ENCODE results near the gene CDYL2.

CDYL2 gene

GRCh38 chr16:80716564-80717139 lies 87.7 kb downstream of the CDYL2 start:
- TF ChIP-seq MAX (IDR thresholded peaks at IDR 0.05; ENCODE audit: low read depth, low read length) (no peak), MYC (IDR thresholded peaks at IDR 0.05; ENCODE audit: low read depth, low read length) (no peak), CTCF (IDR thresholded peaks at IDR 0.05; ENCODE audit: low read depth, low read length) (no peak), POLR2A (IDR thresholded peaks at IDR 0.05; ENCODE audit: extremely low read depth, insufficient read length) (no peak)

GRCh38 chr16:80711406-80711805 lies 93.0 kb downstream of the CDYL2 start:
- no peak overlapping the region for H3K4me3 ChIP-seq (ENCODE audit: low read depth, low read length)
- TF ChIP-seq MAX (IDR thresholded peaks at IDR 0.05; ENCODE audit: low read depth, low read length) (no peak), MYC (IDR thresholded peaks at IDR 0.05; ENCODE audit: low read depth, low read length) (no peak), CTCF (IDR thresholded peaks at IDR 0.05; ENCODE audit: low read depth, low read length) (no peak), POLR2A (IDR thresholded peaks at IDR 0.05; ENCODE audit: extremely low read depth, insufficient read length) (no peak)
- DNase-seq (ENCODE audit: low read depth) = no peak

More at GRCh38 chr16:80716564-80717139, 87.7 kb downstream of the CDYL2 start:
- no peak overlapping the region for H3K4me3 ChIP-seq (ENCODE audit: low read depth, low read length)
- DNase-seq (ENCODE audit: low read depth) = no peak

- no peak for DNase-seq (ENCODE audit: low read depth)
Observed at GRCh38 chr16:80710918-80711317, 93.5 kb downstream of the CDYL2 start.

GRCh38 chr16:80708823-80709222 lies 95.6 kb downstream of the CDYL2 start:
- H3K4me3 ChIP-seq (ENCODE audit: low read depth, low read length) = no peak overlapping the region
- TF ChIP-seq POLR2A (IDR thresholded peaks at IDR 0.05; ENCODE audit: extremely low read depth, insufficient read length) = no peak
- TF ChIP-seq MAX (IDR thresholded peaks at IDR 0.05; ENCODE audit: low read depth, low read length) = no peak
- TF ChIP-seq CTCF (IDR thresholded peaks at IDR 0.05; ENCODE audit: low read depth, low read length) = no peak
- TF ChIP-seq MYC (IDR thresholded peaks at IDR 0.05; ENCODE audit: low read depth, low read length) = no peak
- no peak for DNase-seq (ENCODE audit: low read depth)

More at GRCh38 chr16:80710918-80711317, 93.5 kb downstream of the CDYL2 start:
- no peak overlapping the region for H3K4me3 ChIP-seq (ENCODE audit: low read depth, low read length)
- TF ChIP-seq MYC (IDR thresholded peaks at IDR 0.05; ENCODE audit: low read depth, low read length) = no peak

GRCh38 chr16:80707686-80708085 lies 96.7 kb downstream of the CDYL2 start:
- TF ChIP-seq MAX (IDR thresholded peaks at IDR 0.05; ENCODE audit: low read depth, low read length) = no peak
- no peak for TF ChIP-seq POLR2A (IDR thresholded peaks at IDR 0.05; ENCODE audit: extremely low read depth, insufficient read length)
- no peak for TF ChIP-seq CTCF (IDR thresholded peaks at IDR 0.05; ENCODE audit: low read depth, low read length)
- TF ChIP-seq MYC (IDR thresholded peaks at IDR 0.05; ENCODE audit: low read depth, low read length) = no peak
- no peak overlapping the region for H3K4me3 ChIP-seq (ENCODE audit: low read depth, low read length)
- DNase-seq (ENCODE audit: low read depth) = no peak

- no peak for DNase-seq (ENCODE audit: low read depth)
- H3K4me3 ChIP-seq (ENCODE audit: low read depth, low read length) = no peak overlapping the region
- TF ChIP-seq MYC (IDR thresholded peaks at IDR 0.05; ENCODE audit: low read depth, low read length) (no peak), POLR2A (IDR thresholded peaks at IDR 0.05; ENCODE audit: extremely low read depth, insufficient read length) (no peak), CTCF (IDR thresholded peaks at IDR 0.05; ENCODE audit: low read depth, low read length) (no peak), MAX (IDR thresholded peaks at IDR 0.05; ENCODE audit: low read depth, low read length) (no peak)
Observed at GRCh38 chr16:80705596-80705995, 98.8 kb downstream of the CDYL2 start.

All from NB4 (cell line).